ENCODE data around the gene ARHGAP25. TPM values are rescaled to one million over a fixed set of nuclear protein-coding genes. Genes with fewer than 3 reads are reported as not detected.

ARHGAP25 gene
- total RNA-seq, 1 donor from 2014 or later: 1.1 TPM

- H3K27me3 Mint-ChIP-seq: no peaks in the 10 kb centered on the region
- no peak for DNase-seq (ENCODE audit: extremely low spot score, unreplicated experiment)
- peaks cover 13% of the 10 kb centered on the region for H3K4me1 Mint-ChIP-seq (ENCODE audit: unreplicated experiment)
- H3K4me3 Mint-ChIP-seq: no peak overlapping the region
- no peaks in the 10 kb centered on the region for H3K9me3 Mint-ChIP-seq
- no peaks in the 10 kb centered on the region for H3K36me3 Mint-ChIP-seq
- H3K27ac Mint-ChIP-seq: no peak overlapping the region
- TF ChIP-seq CTCF (conservative IDR thresholded peaks at IDR 0.05): no peak
These were observed 42.1 kb upstream of the ARHGAP25 start for GRCh38 chr2:68692511-68692910.

GRCh38 chr2:68693951-68694350 is 40.7 kb upstream of the ARHGAP25 start:
- Mint-ChIP-seq H3K27ac (no peak overlapping the region), H3K36me3 (no peaks in the 10 kb centered on the region), H3K4me1 (ENCODE audit: unreplicated experiment) (peaks cover 13% of the 10 kb centered on the region), H3K9me3 (no peaks in the 10 kb centered on the region), H3K4me3 (no peak overlapping the region), H3K27me3 (no peaks in the 10 kb centered on the region)
- TF ChIP-seq CTCF (conservative IDR thresholded peaks at IDR 0.05): no peak
- no peak for DNase-seq (ENCODE audit: extremely low spot score, unreplicated experiment)

GRCh38 chr2:68695971-68696370 is 38.6 kb upstream of the ARHGAP25 start:
- Mint-ChIP-seq H3K27ac (no peak overlapping the region), H3K4me3 (no peak overlapping the region), H3K27me3 (no peaks in the 10 kb centered on the region), H3K36me3 (no peaks in the 10 kb centered on the region), H3K9me3 (no peaks in the 10 kb centered on the region), H3K4me1 (ENCODE audit: unreplicated experiment) (peaks cover 6% of the 10 kb centered on the region)
- TF ChIP-seq CTCF (conservative IDR thresholded peaks at IDR 0.05): no peak
- DNase-seq (ENCODE audit: extremely low spot score, unreplicated experiment): no peak

- H3K36me3 Mint-ChIP-seq: no peaks in the 10 kb centered on the region
- DNase-seq (ENCODE audit: extremely low spot score, unreplicated experiment): no peak
- H3K9me3 Mint-ChIP-seq: no peaks in the 10 kb centered on the region
- no peak for TF ChIP-seq CTCF (conservative IDR thresholded peaks at IDR 0.05)
- H3K27me3 Mint-ChIP-seq: no peaks in the 10 kb centered on the region
- H3K4me1 Mint-ChIP-seq (ENCODE audit: unreplicated experiment): peaks cover 6% of the 10 kb centered on the region
- no peak overlapping the region for H3K4me3 Mint-ChIP-seq
- H3K27ac Mint-ChIP-seq: no peak overlapping the region
These were observed 38.1 kb upstream of the ARHGAP25 start for GRCh38 chr2:68696554-68696953.

- TF ChIP-seq CTCF (conservative IDR thresholded peaks at IDR 0.05): no peak
- Mint-ChIP-seq H3K9me3 (no peaks in the 10 kb centered on the region), H3K4me1 (ENCODE audit: unreplicated experiment) (peaks cover 5% of the 10 kb centered on the region), H3K27me3 (no peaks in the 10 kb centered on the region), H3K27ac (no peak overlapping the region), H3K4me3 (no peak overlapping the region), H3K36me3 (no peaks in the 10 kb centered on the region)
- DNase-seq (ENCODE audit: extremely low spot score, unreplicated experiment): no peak
These were observed 35.8 kb upstream of the ARHGAP25 start for GRCh38 chr2:68698567-68699377.
